Measurements from ENCODE around the gene PTPRN2.
"Not testable (repeated sequence)": the region's sequence is repeated elsewhere in the genome, so short reads cannot be mapped to it uniquely, and the experiment has no call there.

PTPRN2 gene

DNA sequence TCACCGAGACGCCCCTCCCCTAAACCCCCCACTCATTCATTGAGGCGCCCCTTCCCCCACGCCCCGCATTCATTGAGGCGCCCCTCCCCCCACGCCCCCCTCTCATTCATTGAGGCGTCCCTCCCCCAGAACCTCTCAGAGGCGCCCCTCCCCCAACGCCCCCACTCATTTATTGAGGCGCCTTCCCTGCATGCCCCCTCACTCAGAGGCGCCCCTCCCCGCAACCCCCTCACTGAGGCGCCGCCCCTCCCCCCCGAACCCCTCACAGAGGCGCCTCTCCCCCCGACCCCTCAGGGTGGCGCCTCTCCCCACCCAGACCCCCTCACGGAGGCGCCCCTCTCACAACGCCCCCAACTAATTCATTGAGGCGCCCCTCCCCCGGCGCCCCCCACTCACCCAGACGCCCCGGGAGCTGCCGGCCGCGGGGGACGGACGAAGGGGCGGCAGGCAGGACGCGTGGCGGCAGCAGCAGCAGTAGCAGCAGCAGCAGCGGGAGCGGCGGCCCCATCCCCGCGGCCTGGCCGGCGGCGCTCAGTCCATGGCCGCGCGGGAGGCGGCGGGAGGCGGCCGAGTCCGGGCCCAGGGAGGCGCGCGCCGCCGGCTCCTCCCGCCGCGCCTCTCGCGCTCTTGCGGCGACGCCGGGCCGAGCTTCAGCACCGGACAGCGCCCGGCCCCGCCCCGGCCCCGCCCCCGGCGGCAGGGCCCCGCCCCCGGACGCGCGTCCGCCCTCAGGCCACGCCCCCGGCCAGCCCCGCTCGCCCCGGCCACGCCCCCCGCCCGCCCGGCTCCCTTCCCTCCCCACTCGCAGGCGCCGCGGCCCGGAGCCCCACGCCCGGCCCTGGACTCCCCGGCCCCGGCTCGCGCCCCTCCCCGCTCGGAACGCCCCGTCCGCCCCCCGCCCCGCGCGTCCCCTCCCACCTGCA, at the start of gene PTPRN2:
Gene PTPRN2, minus strand, starts transcription at position 662 of the 923 bp plus-strand sequence.
- TF ChIP-seq, protein P1, sequence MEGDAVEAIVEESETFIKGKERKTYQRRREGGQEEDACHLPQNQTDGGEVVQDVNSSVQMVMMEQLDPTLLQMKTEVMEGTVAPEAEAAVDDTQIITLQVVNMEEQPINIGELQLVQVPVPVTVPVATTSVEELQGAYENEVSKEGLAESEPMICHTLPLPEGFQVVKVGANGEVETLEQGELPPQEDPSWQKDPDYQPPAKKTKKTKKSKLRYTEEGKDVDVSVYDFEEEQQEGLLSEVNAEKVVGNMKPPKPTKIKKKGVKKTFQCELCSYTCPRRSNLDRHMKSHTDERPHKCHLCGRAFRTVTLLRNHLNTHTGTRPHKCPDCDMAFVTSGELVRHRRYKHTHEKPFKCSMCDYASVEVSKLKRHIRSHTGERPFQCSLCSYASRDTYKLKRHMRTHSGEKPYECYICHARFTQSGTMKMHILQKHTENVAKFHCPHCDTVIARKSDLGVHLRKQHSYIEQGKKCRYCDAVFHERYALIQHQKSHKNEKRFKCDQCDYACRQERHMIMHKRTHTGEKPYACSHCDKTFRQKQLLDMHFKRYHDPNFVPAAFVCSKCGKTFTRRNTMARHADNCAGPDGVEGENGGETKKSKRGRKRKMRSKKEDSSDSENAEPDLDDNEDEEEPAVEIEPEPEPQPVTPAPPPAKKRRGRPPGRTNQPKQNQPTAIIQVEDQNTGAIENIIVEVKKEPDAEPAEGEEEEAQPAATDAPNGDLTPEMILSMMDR (IDR thresholded peaks at IDR 0.05; ENCODE audit: borderline replicate concordance, insufficient read depth, low read depth, low read length), result no peak
- no peak within 1 kb of the TSS for H3K4me3 ChIP-seq (ENCODE audit: low read depth, low read length)

DNA sequence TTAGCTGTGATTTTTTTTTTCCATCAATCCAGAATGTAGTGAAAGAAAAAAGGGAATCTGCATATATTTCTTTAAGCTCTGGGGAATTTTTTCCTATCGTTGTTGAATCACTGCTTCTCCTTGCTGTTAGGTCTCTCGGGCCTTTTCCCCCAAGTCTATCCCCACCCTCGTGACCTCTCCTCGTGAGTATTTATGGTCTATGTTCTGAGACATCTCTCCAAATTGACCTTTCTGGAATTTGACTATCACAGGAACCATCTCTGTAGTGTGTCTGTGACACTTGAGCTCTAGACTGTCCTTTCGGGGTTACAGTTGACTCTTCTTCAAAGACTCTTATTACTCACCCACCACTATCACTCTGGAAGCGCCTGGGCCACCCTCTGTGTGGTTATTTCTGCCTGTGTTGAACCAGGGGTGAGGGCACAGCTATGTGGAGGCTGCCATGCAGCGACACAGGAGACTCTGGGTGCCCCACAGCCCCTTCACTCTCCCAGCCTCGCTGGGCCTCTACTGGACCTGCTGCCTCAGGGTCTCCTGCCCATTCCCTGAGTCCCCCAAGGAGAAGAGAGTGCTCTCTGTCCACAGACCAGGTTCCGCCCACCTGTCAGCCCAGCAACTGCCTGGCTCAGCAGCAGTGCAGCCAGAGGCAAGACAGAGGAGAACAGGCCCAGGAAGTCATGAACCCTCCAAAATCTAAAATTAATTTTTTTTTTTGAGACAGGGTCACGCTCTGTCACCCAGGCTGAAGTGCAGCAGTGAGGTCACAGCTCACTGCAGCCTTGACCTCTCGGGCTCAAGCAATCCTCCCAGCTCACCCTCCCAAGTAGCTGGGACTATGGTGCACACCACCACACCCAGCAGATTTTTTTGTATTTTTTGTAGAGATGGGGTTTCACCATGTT, 45.7 kb upstream of the PTPRN2 start:
- TF ChIP-seq, protein P1 (IDR thresholded peaks at IDR 0.05; ENCODE audit: borderline replicate concordance, insufficient read depth, low read depth, low read length), result no peak
- no peak overlapping the region for H3K4me3 ChIP-seq (ENCODE audit: low read depth, low read length)

- H3K4me3 ChIP-seq (ENCODE audit: low read depth, low read length), result no peak overlapping the region
- TF ChIP-seq, protein P1 (IDR thresholded peaks at IDR 0.05; ENCODE audit: borderline replicate concordance, insufficient read depth, low read depth, low read length), result no peak
Observed at GRCh38 chr7:158631574-158632195, 44.1 kb upstream of the PTPRN2 start.

DNA sequence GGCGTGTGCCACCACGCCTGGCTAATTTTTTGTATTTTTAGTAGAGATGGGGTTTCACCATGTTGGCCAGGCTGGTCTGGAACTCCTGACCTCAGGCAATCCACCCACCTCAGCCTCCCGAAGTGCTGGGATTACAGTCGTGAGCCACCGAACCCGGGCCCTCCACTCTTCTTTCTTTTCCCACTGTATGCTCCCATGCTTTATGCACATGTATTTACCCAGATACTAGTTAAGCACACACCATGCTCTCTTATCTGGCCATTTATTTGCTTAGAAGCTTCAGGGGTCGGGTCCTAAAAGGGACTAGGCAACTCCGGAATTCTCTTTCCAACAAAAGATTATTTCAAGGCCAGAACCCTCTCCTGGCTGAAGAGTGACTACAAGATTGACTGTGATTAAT, 38.7 kb upstream of the PTPRN2 start:
- H3K4me3 ChIP-seq (ENCODE audit: low read depth, low read length), result not testable (repeated sequence)

DNA sequence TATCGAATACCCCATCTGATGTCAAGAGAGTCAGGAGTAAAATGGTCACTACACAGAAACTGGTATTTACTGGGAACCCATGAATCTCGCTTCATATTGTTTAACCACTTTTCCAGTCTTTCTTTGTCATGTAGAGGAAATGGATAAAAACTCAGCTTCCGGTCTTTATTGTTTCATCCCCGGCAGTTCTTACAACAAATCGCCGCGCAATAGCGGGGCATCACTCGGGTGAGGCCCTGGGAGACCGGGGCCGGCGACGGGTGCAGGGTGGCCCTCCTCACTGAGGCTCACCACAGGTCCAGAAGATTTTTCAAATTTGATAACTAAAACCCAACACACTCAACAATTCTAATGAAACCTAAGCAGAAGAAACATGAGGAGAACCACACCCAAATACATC, 35.6 kb upstream of the PTPRN2 start:
- TF ChIP-seq, protein P1 (IDR thresholded peaks at IDR 0.05; ENCODE audit: borderline replicate concordance, insufficient read depth, low read depth, low read length), result no peak
- no peak overlapping the region for H3K4me3 ChIP-seq (ENCODE audit: low read depth, low read length)

DNA sequence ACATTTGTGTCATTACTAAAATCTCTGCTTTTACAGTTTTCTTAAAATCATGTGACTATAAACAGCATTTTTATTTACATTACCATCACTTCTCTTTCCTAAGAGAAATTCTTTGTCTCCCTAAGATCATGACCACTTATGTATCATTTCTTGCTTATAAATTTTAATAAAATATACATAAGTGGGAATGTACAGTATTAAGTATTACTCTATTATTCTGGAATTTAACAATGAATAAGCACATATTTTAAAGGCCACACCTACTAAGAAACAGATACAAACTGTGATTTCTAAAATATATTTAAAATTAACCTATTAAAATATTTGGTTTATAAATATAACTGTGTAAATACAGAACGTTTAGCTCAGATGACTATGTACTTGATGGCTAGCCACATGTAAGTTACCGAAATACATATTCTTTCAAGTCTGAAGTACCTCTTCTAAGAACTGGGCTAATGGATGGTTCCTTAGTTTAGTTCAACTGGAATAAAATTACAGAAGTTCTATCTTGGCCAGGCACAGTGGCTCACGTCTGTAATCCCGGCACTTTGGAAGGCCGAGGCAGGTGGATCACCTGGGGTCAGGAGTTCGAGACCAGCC, 33.3 kb upstream of the PTPRN2 start:
- H3K4me3 ChIP-seq (ENCODE audit: low read depth, low read length), result no peak overlapping the region
- TF ChIP-seq, protein P1 (IDR thresholded peaks at IDR 0.05; ENCODE audit: borderline replicate concordance, insufficient read depth, low read depth, low read length), result no peak

DNA sequence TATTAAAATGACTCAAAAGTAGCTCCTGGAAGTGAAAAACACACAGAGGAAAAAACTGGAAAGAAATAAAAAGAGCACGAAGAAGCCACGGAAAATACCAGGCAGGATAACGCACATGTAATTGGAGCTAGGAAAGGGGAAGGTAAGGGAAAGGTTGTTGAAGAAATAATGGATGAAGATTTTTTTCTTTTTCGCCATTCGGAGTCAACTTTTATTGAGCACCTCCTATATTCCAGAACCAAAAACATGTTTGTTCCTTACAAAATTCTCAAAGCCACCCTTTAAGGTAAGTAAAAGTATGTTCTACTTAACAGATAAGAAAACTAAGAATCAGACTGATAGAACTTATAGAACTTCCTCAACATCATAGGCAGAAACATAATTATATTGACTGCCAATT, 32.8 kb upstream of the PTPRN2 start:
- H3K4me3 ChIP-seq (ENCODE audit: low read depth, low read length), result no peak overlapping the region
- TF ChIP-seq, protein P1 (IDR thresholded peaks at IDR 0.05; ENCODE audit: borderline replicate concordance, insufficient read depth, low read depth, low read length), result no peak
